Heart left ventricle (tissue), 13 donors: ENCODE measurements around the gene CDK6.

Experiments used
- CTCF ChIP-seq, 12 donors: fragments of 200-600 bp; sonication (generic) in 4 of 12; IDR thresholded peaks; one replicate each; pipeline versions ENCODE4 v1.5.0 to v1.8.0; 2018 to 2022; ENCODE audit warnings: antibody characterized with exemption in 12 of 12, mild to moderate bottlenecking in 5 of 12
- POLR2A ChIP-seq, 2 donors: fragments of 450-650 bp; IDR thresholded peaks; one replicate each; pipeline ENCODE4 v1.6.1; 2017; ENCODE audit warnings: antibody characterized with exemption in 2 of 2, mild to moderate bottlenecking in 2 of 2, moderate library complexity in 2 of 2
- donor health status: ischemic (EF 13 %, LVEDD 7.1; RV severe dilation, severe dysfunction).
- donor health status: DM: no; HTN: yes; CAD: no.
- donor health status: DM: no; HTN: no; CAD: no.
- donor health status: ischemic (EF 25% LVEDD 6.9; RV normal size, moderate dysfunction).
- donor health status: ischemic (EF 25% LVEDD 5.7; RV mildly dilated, moderate dysfunction).
- donor health status: ischemic (EF 35%, LVEDD 5.7; RV mildly dilated, moderate dysfunction).
- donor health status: nonischemic (EF 11% LVEDD 7.7; RV severe dilation, severe dysfunction).
- donor health status: DM: yes; HTN: yes; CAD: no.
- donor health status: PGD.
- donor health status: ischemic (EF 29% LVEDD 5.4; RV normal size, mild dysfunction).
- donor health status: nonischemic (EF 23%, LVEDD 6.1; RV moderate dilation, normal function).

GRCh38 chr7:92576296-92576695 is 260.1 kb downstream of the CDK6 start:
- TF ChIP-seq CTCF (IDR thresholded peaks at IDR 0.05) (no peak), POLR2A (IDR thresholded peaks at IDR 0.05) (no peak)
